ENCODE results near the gene CATSPERD.

The CATSPERD gene

GRCh38 chr19:5806133-5806489 lies 85.7 kb downstream of the CATSPERD start:
- no peak for DNase-seq (ENCODE audit: low read depth)

- DNase-seq (ENCODE audit: low read depth): no peak
These were observed 86.5 kb downstream of the CATSPERD start for GRCh38 chr19:5806905-5807304.

GRCh38 chr19:5808120-5808816 lies 87.8 kb downstream of the CATSPERD start:
- no peak for DNase-seq (ENCODE audit: low read depth)

GRCh38 chr19:5809053-5809452 lies 88.6 kb downstream of the CATSPERD start:
- no peak for DNase-seq (ENCODE audit: low read depth)

- DNase-seq (ENCODE audit: low read depth): no peak
These were observed 89.0 kb downstream of the CATSPERD start for GRCh38 chr19:5809469-5809868.

- DNase-seq (ENCODE audit: low read depth): no peak
These were observed 90.7 kb downstream of the CATSPERD start for GRCh38 chr19:5811117-5811516.

- DNase-seq (ENCODE audit: low read depth): no peak
These were observed 93.8 kb downstream of the CATSPERD start for GRCh38 chr19:5814123-5814851.

GRCh38 chr19:5814852-5815246 lies 94.4 kb downstream of the CATSPERD start:
- no peak for DNase-seq (ENCODE audit: low read depth)

GRCh38 chr19:5817218-5817617 lies 96.8 kb downstream of the CATSPERD start:
- no peak for DNase-seq (ENCODE audit: low read depth)

GRCh38 chr19:5818594-5818993 lies 98.2 kb downstream of the CATSPERD start:
- DNase-seq (ENCODE audit: low read depth): no peak

- DNase-seq (ENCODE audit: low read depth): no peak
These were observed 100.3 kb downstream of the CATSPERD start for GRCh38 chr19:5820785-5821184.

- no peak for DNase-seq (ENCODE audit: low read depth)
These were observed 101.2 kb downstream of the CATSPERD start for GRCh38 chr19:5821521-5822180.

- no peak for DNase-seq (ENCODE audit: low read depth)
These were observed 101.9 kb downstream of the CATSPERD start for GRCh38 chr19:5822181-5822844.

- DNase-seq (ENCODE audit: low read depth): no peak
These were observed 103.3 kb downstream of the CATSPERD start for GRCh38 chr19:5823579-5824281.

- no peak for DNase-seq (ENCODE audit: low read depth)
These were observed 104.3 kb downstream of the CATSPERD start for GRCh38 chr19:5824751-5825150.

GRCh38 chr19:5825178-5825577 lies 104.7 kb downstream of the CATSPERD start:
- DNase-seq (ENCODE audit: low read depth): no peak

GRCh38 chr19:5826531-5827341 lies 106.3 kb downstream of the CATSPERD start:
- no peak for DNase-seq (ENCODE audit: low read depth)

- no peak for DNase-seq (ENCODE audit: low read depth)
These were observed 107.0 kb downstream of the CATSPERD start for GRCh38 chr19:5827342-5827890.

GRCh38 chr19:5827891-5828660 lies 107.6 kb downstream of the CATSPERD start:
- peak; percentile 97 for DNase-seq (ENCODE audit: low read depth)
